Mammary microvascular endothelial cell (primary cell): ENCODE results near the gene TRAF7. TPM values are rescaled to one million over a fixed set of nuclear protein-coding genes. Genes with fewer than 3 reads are reported as not detected.

Source experiments
- total RNA-seq: library from RNA; depleted of rRNA; stranded (reverse); fragments of >200 nt; gene quantifications from 2 replicates; pipeline ENCODE4 v1.2.3, GENCODE V29; 2015

TRAF7 gene
- 81.7 and 89.8 TPM in 2 replicates for total RNA-seq

DNA sequence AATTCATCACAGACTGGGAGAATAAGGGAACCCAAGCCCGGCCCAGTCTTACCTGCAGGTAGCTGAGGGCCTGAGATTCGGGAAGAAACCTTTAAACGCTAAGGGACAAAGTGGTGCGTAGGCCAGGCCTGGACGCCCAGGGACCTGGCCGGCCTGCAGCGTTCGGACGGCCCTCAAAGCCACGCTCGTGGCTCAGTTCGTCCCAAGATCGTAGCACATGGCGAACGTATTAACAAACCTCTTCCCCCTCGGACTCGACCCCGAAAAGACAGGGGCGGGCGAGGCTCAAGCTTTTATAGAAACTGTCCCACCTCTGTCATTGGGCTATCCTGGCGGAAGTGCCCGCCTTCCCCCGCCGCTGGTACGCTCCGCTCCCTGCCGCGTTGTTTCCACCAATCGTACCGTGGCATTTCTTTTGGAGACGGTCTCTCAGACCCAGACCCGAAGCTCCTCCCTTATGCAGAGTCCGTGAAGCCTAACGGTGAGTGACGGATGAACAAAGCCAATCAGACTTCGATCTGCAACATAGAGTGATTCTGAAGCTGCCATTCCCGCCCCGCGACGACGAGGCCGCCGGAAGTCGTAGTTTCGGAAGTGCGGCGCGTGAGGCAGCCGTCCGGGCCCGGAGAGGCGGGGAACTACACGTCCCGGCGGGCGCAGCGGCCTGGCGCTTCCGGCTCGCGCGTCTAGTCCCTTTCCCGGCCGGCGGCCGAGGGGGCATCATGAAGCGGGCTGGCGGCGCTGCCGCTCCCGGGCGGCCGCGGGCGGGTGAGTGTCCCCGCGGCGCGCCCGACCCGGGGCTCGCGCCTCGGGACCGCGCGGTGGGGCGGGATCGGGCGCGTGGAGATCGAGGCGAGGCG lies at the start of gene TRAF7:
TRAF7 (plus strand) TSS at position 692 of the 860 bp plus-strand sequence. CDS start 8,139 bp downstream, outside the sequence.

DNA sequence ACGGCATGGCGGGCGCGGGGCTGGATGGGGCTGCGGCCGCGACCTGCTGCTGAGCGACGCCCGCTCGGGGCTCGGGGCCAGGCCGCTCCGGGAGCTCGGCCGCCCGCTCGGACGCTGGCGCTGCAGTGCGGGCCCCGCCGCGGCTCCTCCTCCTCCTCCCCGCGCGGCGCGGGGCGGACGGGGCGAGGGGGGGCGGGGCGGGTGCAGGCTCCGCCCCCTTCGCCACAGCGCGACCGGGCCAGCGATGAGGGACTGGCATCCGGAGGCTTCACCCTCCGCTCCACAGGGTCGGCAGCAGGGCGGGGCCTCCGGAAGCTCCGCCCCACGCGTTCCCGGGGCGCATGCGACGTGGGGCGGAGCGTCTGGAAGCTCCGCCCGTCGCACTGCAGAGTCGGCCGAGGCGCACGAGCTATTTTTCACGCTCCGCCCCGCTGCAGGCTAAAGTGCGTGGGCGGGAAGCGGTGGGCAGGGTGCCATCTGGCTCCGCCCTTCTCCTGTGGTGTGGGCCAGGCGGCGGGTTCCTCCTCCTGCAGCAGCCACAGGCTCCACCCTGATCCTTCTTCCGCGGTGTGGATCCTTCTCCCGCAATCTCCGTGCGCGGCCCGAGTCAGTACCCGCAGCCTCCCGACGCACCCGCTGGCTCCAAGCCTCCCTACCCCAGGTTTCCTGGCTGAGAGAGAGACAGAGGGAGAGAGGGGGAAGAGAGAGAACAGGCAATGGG lies 19.7 kb upstream of the TRAF7 start, which contains the start of gene PKD1:
PKD1 (minus strand) TSS at position 129 of the 721 bp plus-strand sequence. CDS start 209 bp downstream, outside the sequence.

DNA sequence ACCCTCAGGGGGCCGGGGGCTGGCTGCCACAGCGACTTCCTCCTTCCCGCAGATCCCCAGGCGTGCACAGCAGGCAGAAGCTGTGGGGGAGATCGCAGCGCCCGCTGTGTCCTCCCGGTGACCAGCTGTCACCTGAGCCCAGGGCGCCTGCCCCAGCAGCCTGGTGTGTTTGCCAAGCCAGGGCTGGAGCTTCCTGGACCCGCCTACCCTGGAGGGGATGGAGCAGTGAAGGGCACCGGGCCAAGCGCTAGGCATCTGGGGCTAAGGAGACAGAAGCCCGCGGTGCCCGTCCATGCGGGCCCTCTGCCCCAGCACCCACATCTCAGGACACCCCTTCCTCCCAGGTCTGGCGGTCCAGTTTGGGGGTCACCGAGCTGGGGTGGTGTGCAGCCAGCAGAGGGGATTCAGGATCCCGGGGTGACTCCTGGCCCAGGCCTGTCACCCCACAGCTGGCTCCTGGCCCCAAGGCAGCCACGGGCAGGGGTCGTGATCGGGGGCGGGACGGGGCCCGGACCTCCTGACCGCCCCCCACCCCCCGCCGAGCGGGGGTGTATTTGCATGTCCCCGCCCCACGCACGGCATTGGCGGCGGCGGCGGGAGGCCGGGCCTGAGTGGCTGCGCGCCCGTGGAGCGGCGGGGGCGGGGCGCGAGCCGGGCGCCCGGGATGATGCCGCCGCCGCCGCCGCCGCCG lies 7.5 kb upstream of the TRAF7 start, which contains the start of gene RAB26:
RAB26 (plus strand) TSS at position 645 of the 691 bp plus-strand sequence. CDS start 159 bp downstream, outside the sequence.

DNA sequence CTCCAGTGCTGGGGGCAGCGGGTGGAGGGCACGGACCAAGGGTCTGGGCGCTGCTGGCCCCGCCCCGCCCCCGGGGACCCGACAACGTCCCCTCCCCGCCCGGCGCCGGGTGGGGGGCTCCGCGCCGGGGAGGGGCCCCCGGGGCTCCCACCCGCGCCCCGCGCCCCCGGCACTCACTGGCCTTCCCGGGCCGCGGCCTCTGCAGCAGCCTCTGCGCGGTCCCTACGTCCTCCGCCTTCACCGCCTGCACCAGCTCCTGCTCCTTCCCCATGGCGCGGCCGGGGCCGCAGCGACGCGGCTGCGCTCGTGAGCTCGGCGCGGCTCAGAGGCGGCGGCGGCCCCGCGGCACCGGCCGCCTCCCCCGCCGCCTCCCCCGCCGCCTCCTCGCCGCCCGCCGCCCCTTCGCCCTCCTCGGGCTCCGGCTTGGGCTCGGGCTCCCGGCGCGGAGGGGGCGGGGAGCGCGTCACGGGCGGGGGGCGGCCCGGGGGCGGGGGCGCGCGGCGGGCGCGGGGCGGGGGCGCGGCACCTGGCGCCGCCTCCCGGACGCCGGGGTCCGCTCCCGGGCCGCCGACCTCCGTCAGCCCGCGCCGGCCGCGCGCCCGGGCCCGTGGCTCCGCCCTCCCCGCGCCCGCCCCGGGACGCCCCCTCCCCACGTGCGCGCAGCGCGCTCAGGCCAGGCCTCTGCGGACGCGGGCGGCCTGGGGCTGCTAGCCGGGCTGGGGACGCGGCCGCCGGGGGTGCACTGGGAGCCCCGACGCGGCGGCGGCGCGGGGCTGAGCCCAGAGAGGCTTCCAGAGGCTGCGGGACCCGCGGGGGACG lies 40.8 kb downstream of the TRAF7 start, which contains the start of gene CASKIN1:
CASKIN1 (minus strand) TSS at position 444 of the 819 bp plus-strand sequence; CDS start at position 271, 173 bp downstream.

DNA sequence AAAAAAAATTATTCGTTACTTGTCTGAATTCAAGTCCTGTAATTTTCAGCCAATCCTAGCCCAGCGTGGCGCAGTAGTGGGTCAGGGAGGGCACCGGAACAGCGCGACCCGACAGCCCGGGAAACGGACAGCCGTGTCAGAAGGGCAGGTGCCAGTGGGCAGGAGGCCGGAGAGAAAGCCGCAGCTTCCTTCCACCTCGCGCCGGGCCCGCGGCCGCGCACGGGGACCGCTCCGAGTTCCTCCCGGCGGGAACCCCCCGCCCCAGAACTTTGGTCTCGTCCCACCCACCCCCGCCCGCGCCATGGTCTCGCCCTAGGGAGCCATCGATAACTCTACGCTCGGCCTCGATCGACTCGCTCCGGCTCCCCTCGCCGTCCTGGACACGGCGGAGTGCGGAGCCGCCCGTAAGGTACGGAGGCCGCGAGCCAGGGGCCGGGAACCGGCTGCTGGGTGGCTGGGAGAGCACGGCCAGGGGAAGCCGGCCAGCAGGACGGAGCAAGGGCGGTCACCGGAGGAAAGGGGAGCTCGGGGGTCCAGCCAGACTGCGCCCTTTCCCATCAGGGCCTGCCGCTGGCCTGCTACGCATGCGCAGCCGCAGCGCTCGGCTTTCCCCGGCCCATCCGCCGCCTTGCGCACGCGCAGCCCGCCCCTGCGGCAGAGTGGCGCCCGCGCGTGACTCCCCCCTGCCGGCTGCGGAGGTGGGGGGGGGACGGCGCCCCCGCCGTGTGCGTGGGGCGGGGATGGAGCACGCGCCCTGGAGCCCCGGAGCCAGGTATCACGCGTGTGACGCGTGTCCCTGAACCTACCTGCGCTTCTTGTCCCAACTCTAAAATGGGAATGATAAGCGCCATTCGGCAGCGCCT lies 49.8 kb downstream of the TRAF7 start, which contains the start of gene MLST8:
MLST8 (plus strand) TSS at position 351 of the 863 bp plus-strand sequence. CDS start 632 bp downstream, outside the sequence.

DNA sequence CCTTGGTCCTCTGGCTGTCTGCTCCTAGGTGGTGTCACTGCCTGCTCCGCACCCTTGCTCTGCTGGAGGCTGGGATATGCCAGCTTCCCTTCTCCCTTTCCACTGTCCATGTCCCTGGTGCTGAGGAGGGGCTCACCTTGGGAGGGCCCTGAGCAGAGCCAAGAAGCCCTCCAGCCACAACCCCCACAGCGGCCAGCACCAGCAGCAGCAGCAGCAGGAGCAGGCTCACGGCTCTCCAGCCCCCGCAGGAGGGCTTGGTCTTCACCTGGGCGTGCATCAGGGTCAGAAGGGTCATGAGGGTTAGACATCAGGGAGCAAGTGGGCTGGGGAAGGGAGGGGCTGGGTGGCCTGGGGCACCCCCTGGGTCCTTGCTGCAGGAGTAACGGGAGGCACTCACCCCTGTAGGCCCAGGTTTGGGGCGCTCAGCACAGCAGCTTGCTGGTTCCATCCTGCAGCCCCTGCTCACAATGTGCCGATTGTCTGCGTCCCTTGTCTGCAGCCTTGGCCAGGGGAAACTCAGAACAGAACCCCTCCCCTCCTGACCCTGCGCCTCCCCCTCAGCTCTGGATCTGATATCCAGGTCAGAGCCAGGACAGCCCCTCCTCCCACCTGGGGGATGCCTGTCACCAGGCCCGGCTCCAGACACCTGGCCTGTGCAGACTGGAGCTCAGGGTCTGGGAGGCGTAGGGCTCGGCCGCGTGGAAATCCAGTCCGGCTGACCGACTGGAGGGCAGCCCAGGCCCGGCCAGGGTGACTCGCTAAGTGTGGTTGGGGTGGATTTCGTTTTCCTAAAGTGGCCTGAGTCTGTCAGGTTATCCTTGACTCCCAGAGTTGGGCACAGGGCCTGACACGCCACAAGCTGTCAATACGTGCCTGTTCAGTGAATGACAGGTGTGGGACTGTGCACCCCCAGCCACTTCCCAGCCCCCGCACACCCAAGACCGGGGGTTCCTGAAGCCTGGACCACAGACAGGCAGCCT lies 55.1 kb downstream of the TRAF7 start, which contains the start of gene BRICD5:
BRICD5 (minus strand) TSS at position 478 of the 980 bp plus-strand sequence; CDS start at position 448, 30 bp downstream.

DNA sequence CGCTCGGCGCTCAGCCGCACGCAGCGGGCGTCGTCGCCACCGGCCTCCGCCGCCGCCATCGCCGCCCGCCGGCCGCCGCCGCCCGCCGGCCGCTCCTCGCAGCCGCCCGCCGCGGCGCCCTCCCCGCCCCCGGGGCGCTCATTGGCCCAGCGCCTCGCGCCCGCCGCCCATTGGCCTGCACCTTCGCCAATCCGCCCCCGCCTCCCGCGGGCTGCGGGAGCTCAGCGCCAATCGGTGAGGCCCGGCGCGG lies 59.1 kb downstream of the TRAF7 start, which contains the start of gene PGP:
PGP (minus strand) TSS at position 122 of the 250 bp plus-strand sequence; CDS start at position 59, 63 bp downstream.

DNA sequence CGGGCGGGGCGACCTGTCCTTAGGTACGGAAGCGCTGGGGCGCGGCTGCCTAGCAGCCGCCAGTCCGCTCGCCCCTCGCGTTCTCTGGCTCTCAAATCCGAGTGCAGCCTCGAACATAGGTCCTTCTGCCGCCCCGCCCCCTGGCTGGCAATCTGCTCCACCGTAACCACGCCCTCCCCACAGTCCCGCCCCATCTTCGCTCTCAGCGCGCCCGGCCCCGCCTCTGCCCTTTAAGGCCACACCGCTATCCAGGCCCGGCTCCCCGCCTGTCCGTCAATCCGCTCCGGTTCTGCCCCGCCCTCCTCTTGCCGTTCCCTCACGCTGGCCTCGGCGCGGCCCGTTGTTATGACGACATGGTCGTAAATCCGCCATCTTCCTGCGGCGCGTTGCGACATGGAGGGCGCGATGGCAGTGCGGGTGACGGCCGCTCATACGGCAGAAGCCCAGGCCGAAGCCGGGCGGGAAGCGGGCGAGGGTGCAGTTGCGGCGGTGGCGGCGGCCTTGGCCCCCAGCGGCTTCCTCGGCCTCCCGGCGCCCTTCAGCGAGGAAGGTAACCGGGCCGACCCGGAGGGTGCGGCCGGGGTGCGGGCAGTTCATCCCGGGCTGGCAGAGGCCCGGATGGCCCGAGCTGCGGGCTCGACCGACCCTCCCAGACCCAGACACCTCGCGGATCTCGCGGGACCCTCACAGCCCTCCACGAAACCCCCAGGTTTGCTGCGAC lies 67.8 kb downstream of the TRAF7 start, which contains the start of gene E4F1:
E4F1 (plus strand) TSS at position 371 of the 721 bp plus-strand sequence; CDS start at position 394, 23 bp downstream.

Other genes starting within 250 kb of the TRAF7 start
- gene HS3ST6, start 237.4 kb upstream of the TRAF7 start, total RNA-seq = not detected in 2 replicates
- 10.1 and 13.7 TPM in 2 replicates for gene MSRB1, start 212.6 kb upstream of the TRAF7 start, total RNA-seq
- gene RPL3L, start 201.1 kb upstream of the TRAF7 start, total RNA-seq = not detected in 2 replicates
- gene NDUFB10, start 196.2 kb upstream of the TRAF7 start, total RNA-seq = 312 and 315 TPM in 2 replicates
- gene RPS2, start 191.0 kb upstream of the TRAF7 start, total RNA-seq = 2,922 and 2,947 TPM in 2 replicates
- gene RNF151, start 188.9 kb upstream of the TRAF7 start, total RNA-seq = not detected in 2 replicates
- gene TBL3, start 183.7 kb upstream of the TRAF7 start, total RNA-seq = 79.4 and 104 TPM in 2 replicates
- 1.00 TPM in 1 of 2 replicates, not detected in the other for gene NOXO1, start 174.3 kb upstream of the TRAF7 start, total RNA-seq
- gene GFER, start 171.6 kb upstream of the TRAF7 start, total RNA-seq = 15.4 and 15.9 TPM in 2 replicates
- gene SYNGR3, start 165.8 kb upstream of the TRAF7 start, total RNA-seq = 0.25 and 0.87 TPM in 2 replicates
- gene ZNF598, start 146.0 kb upstream of the TRAF7 start, total RNA-seq = 55.6 and 61.8 TPM in 2 replicates
- 2.5 and 3.1 TPM in 2 replicates for gene NPW, start 136.0 kb upstream of the TRAF7 start, total RNA-seq
- 236 and 238 TPM in 2 replicates for gene NHERF2, start 128.9 kb upstream of the TRAF7 start, total RNA-seq
- 45.7 and 53.0 TPM in 2 replicates for gene NTHL1, start 107.9 kb upstream of the TRAF7 start, total RNA-seq
- gene TSC2, start 107.8 kb upstream of the TRAF7 start, total RNA-seq = 35.2 and 36.0 TPM in 2 replicates
- 37.0 and 46.6 TPM in 2 replicates for gene PKD1, start 19.9 kb upstream of the TRAF7 start, total RNA-seq
- gene RAB26, start 7.2 kb upstream of the TRAF7 start, total RNA-seq = 0.13 and 1.3 TPM in 2 replicates
- not detected in 2 replicates for gene CASKIN1, start 40.8 kb downstream of the TRAF7 start, total RNA-seq
- 66.0 and 79.9 TPM in 2 replicates for gene MLST8, start 49.7 kb downstream of the TRAF7 start, total RNA-seq
- gene BRICD5, start 55.1 kb downstream of the TRAF7 start, total RNA-seq = 1.7 and 7.1 TPM in 2 replicates
- 25.6 and 31.4 TPM in 2 replicates for gene PGP, start 59.1 kb downstream of the TRAF7 start, total RNA-seq
- 25.5 and 34.3 TPM in 2 replicates for gene E4F1, start 67.8 kb downstream of the TRAF7 start, total RNA-seq
- not detected in 2 replicates for gene DNASE1L2, start 80.7 kb downstream of the TRAF7 start, total RNA-seq
- 46.1 and 49.1 TPM in 2 replicates for gene ECI1, start 95.8 kb downstream of the TRAF7 start, total RNA-seq
- 164 and 180 TPM in 2 replicates for gene RNPS1, start 112.3 kb downstream of the TRAF7 start, total RNA-seq
- gene ABCA3, start 184.9 kb downstream of the TRAF7 start, total RNA-seq = 24.0 and 27.6 TPM in 2 replicates